ENCODE results near the gene ADD1. TPM values are rescaled to one million over a fixed set of nuclear protein-coding genes. Genes with fewer than 3 reads are reported as not detected.

Gene ADD1
- polyA plus RNA-seq, 5 donors, result 260 to 305 (median 286) TPM

GRCh38 chr4:2819244-2820215 is 24.1 kb upstream of the ADD1 start:
- DNase-seq, result no peak

DNA sequence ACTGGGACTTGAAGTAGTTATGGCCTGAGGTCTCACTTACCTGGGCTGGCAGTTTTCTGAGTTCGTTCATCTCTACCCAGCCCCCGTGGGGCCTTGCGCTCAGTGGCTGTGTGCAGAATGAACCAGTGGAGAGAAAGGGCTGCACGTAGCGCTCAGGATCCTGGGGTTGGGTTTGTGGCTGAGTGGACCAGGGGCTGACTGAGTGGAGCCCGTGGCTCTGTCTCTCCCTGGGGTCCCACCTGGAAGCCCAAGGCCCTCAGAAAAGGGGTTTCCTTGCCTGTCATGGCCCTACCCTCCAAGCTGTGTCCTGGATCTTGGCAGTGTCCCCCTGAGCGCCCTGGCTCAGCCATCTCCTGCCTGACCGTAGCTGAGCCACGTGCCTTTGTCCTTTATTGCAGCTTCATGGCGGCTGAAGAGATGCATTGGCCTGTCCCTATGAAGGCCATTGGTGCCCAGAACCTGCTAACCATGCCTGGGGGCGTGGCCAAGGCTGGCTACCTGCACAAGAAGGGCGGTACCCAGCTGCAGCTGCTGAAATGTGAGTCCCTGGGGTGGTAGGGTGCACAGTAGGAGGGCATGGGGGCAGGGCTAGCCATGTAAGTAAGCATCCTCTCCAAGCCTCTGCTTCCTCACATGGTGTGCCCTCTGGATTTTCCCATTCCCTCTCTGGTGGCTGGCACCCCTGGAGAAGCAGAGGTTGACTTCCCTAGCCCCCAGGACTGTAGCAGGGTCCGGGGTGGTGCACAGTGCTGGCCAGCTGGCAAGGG is 23.2 kb upstream of the ADD1 start:
- no peak for DNase-seq

DNA sequence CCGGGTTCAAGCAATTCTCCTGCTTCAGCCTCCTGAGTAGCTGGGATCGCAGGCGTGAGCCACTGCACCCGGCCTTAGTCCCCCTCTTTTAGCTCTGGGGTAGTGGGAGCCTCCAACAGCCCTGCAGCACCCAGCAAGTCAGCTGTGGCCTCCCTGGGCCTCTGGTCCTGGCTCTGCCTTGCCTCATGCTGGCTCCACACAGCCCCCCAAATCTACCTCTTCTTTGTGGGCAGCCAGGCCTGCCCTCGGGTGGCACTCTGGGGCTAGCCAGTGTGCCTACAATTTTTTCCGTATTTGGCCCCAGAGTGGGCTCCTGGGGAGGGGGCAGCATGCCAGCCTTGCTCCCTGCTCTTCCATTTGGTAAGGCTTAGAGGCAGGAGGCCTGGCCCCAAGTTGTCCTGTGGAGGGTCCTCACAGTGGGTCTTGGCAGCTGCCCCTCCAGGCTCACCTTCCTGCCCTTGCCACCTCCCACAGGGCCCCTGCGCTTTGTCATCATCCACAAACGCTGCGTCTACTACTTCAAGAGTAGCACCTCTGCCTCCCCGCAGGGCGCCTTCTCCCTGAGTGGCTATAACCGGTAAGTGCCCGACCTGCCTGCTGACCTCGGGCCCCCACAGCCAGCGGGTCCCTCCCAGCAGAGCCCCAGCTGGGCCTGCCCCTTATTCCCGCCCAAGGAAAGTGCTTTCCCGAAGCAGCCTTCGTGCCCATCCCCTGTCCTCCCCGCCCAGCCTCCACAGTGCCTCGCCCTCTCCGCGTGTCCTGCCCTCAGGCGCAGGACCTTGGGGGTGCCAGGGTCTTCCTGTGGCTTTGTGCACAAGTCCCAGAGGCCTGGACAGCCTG is 21.0 kb upstream of the ADD1 start:
- no peak for DNase-seq

- no peak for DNase-seq
Measured at GRCh38 chr4:2823301-2823670, 20.4 kb upstream of the ADD1 start.

GRCh38 chr4:2823671-2824328 is 19.8 kb upstream of the ADD1 start:
- no peak for DNase-seq

GRCh38 chr4:2824329-2824835 is 19.3 kb upstream of the ADD1 start:
- DNase-seq, result no peak

DNA sequence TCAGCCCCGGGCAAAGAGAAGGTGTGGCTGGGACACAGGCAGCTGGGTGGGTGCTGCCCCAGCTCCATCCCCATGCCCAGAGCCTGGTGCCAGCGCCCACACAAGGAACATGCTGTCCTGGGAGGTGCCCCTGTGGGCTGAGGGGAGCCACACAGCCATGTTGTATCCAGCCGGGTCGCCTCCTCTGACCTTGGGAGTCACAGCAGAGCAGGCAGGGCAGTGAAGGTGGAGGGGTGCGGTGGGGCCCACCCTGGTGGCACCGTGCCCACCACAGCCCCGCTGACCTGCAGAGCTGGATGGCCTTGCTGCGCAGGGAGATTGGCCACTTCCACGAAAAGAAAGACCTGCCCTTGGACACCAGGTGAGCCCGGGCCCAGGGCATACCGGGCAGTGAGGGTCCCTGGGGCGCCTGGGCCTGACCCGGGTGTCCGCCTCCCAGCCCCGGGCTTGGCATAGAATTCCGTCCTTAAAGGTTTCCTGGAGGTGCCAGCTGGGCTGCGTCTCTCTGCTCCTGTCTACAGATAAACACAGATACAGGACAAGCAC is 18.7 kb upstream of the ADD1 start:
- DNase-seq, result no peak

DNA sequence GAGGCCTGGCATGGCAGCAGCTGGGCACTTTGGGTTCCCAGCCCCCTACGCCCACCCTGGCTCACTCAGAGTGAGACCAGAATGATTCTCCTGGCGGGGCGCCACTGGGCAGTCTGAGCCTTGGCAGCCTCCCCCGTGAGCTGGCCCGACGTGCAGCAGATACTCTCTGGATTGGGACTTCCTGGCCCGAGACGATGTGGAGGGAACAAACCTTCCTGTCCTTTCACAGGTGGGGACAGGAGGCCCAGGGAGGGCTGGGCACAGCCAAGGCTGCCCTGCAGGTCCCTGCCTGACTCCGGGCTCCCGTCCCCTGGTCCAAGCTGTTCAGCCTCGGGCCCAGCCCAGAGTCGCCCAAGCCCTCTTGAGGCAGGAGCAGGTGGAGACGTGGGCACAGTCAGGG is 17.9 kb upstream of the ADD1 start:
- DNase-seq, result no peak

DNA sequence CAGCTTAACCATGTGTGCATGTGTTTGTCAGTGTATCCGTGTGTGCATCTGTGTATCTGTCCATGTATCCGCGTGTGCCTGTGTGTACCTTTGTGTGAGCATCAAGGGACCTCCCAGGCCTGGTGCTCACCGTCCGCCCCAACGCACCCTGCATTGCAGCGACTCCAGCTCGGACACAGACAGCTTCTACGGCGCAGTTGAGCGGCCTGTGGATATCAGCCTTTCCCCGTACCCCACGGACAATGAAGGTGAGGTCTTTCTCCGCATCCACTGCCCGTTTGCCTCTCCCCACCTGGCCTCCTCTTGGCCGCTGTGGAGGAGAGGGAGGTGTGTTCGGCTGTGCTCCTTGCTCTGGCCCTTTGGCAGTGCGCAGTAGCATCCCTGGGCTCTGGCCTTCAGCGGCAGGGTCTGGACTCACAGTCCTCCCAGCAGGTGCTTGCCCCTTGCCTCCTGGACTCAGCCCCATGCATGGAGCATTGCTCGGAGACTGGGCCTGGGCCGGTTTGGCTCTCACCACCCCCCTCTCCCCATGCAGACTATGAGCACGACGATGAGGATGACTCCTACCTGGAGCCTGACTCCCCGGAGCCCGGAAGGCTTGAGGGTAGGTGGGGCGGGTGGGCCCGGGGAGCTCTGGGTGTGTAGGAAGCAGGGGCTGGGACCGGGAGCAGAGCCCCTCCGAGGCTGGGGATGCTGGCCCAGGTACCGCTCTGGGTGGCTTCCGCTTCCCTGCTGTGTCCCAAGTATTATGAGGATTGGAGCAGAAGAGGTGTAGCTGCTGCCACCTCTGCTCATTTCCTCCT is 16.4 kb upstream of the ADD1 start:
- DNase-seq, result no peak

GRCh38 chr4:2827874-2828751 is 15.5 kb upstream of the ADD1 start:
- DNase-seq, result no peak

GRCh38 chr4:2828758-2829181 is 14.9 kb upstream of the ADD1 start:
- no peak for DNase-seq

GRCh38 chr4:2829321-2829932 is 14.2 kb upstream of the ADD1 start:
- DNase-seq, result no peak

GRCh38 chr4:2829933-2830451 is 13.7 kb upstream of the ADD1 start:
- DNase-seq, result no peak

- no peak for DNase-seq
Measured at GRCh38 chr4:2830632-2831610, 12.7 kb upstream of the ADD1 start.

- no peak for DNase-seq
Measured at GRCh38 chr4:2831611-2832308, 11.9 kb upstream of the ADD1 start.

- DNase-seq, result no peak
Measured at GRCh38 chr4:2832309-2832980, 11.2 kb upstream of the ADD1 start.
